ENCODE measurements around the gene TMSB15A. TPM values are rescaled to one million over a fixed set of nuclear protein-coding genes. Genes with fewer than 3 reads are reported as not detected.
A peak's percentile ranks its signal among the peaks of the same experiment; 100 is the strongest.
"Not testable (repeated sequence)": the region's sequence is repeated elsewhere in the genome, so short reads cannot be mapped to it uniquely, and the experiment has no call there.

Gene TMSB15A
- total RNA-seq: 100 to 1,000 TPM in 4 of 8 experiments, 10 to 100 TPM in 1, 1 to 10 TPM in 1, not detected in 2; 4.5 to 378 (median 186) TPM

GRCh38 chrX:102515975-102516941 lies at the start of gene TMSB15A:
Gene TMSB15A (minus strand): TSS chrX:102516739.
- peak; percentile 82 to 95 (median 92) for ATAC-seq (replicated peaks in 6 of 8)
- Histone ChIP-seq H3K4me1 (replicated peaks in 1 of 2) (peaks cover 0 to 4% of the 10 kb centered on the region in 2 donors), H3K4me3 (peak within 1 kb of the TSS; percentile 49 to 80 (median 69)), H3K27ac (peak within 1 kb of the TSS; percentile 62 to 73)
- WGBS, 10 experiments: 0 to 28% (median 4%) methylated on average over 1 to 22 of the region's 62 CpGs; no CpG with 5 or more reads in 6 of the 10 experiments
- in situ Hi-C loops (cut with MboI; ENCODE audit: low pct_unique_long_range_greater_than_20kb in 2 of 9, low sequenced_read_pairs in 9 of 9, unreplicated experiment in 9 of 9): no loop called here

- in situ Hi-C loops (cut with MboI; ENCODE audit: low pct_unique_long_range_greater_than_20kb in 2 of 9, low sequenced_read_pairs in 9 of 9, unreplicated experiment in 9 of 9): no loop called here
- WGBS, 10 experiments: 25 to 100% (median 75%) methylated on average over 1 to 2 of the region's 2 CpGs; no CpG with 5 or more reads in 6 of the 10 experiments
- no peak for ATAC-seq (replicated peaks in 6 of 8)
- Histone ChIP-seq H3K4me3 (no peak overlapping the region), H3K27ac (no peak overlapping the region), H3K4me1 (replicated peaks in 1 of 2) (no peaks in the 10 kb centered on the region)
These were observed 44.0 kb upstream of the TMSB15A start for GRCh38 chrX:102560423-102561068.

GRCh38 chrX:102558607-102559006 lies 42.1 kb upstream of the TMSB15A start:
- 40 to 100% (median 79%) methylated on average over 1 of the region's 2 CpGs; no CpG with 5 or more reads in 6 of the 10 experiments for WGBS, 10 experiments
- no peak for ATAC-seq (replicated peaks in 6 of 8)
- H3K4me3 ChIP-seq: no peak overlapping the region
- in situ Hi-C loops (cut with MboI; ENCODE audit: low pct_unique_long_range_greater_than_20kb in 2 of 9, low sequenced_read_pairs in 9 of 9, unreplicated experiment in 9 of 9): no loop called here
- no peak overlapping the region for H3K27ac ChIP-seq
- no peaks in the 10 kb centered on the region for H3K4me1 ChIP-seq (replicated peaks in 1 of 2)

- in situ Hi-C loops (cut with MboI; ENCODE audit: low pct_unique_long_range_greater_than_20kb in 2 of 9, low sequenced_read_pairs in 9 of 9, unreplicated experiment in 9 of 9): no loop called here
- Histone ChIP-seq H3K4me1 (replicated peaks in 1 of 2) (no peaks in the 10 kb centered on the region), H3K4me3 (no peak overlapping the region), H3K27ac (no peak overlapping the region)
- no peak for ATAC-seq (replicated peaks in 6 of 8)
- 79% methylated on average over 15 of the region's 23 CpGs; no CpG with 5 or more reads in 9 of the 10 experiments for WGBS, 10 experiments
These were observed 31.7 kb upstream of the TMSB15A start for GRCh38 chrX:102548231-102548630.

GRCh38 chrX:102546828-102547493 lies 30.4 kb upstream of the TMSB15A start:
- Histone ChIP-seq H3K4me1 (replicated peaks in 1 of 2) (no peaks in the 10 kb centered on the region), H3K27ac (no peak overlapping the region), H3K4me3 (no peak overlapping the region)
- WGBS, 10 experiments: 2 to 60% (median 50%) methylated on average over 1 to 11 of the region's 35 CpGs; no CpG with 5 or more reads in 7 of the 10 experiments
- in situ Hi-C loops (cut with MboI; ENCODE audit: low pct_unique_long_range_greater_than_20kb in 2 of 9, low sequenced_read_pairs in 9 of 9, unreplicated experiment in 9 of 9): no loop called here
- ATAC-seq (replicated peaks in 6 of 8): peak in 1 of 8 experiments; percentile 95

GRCh38 chrX:102546175-102546574 lies 29.6 kb upstream of the TMSB15A start:
- H3K4me3 ChIP-seq; in situ Hi-C loops (cut with MboI; ENCODE audit: low pct_unique_long_range_greater_than_20kb in 2 of 9, low sequenced_read_pairs in 9 of 9, unreplicated experiment in 9 of 9); H3K4me1 ChIP-seq (replicated peaks in 1 of 2); H3K27ac ChIP-seq; ATAC-seq (replicated peaks in 6 of 8): not testable (repeated sequence)
- 47 to 100% (median 74%) methylated on average over 1 to 5 of the region's 5 CpGs; no CpG with 5 or more reads in 3 of the 10 experiments for WGBS, 10 experiments

- in situ Hi-C loops (cut with MboI; ENCODE audit: low pct_unique_long_range_greater_than_20kb in 2 of 9, low sequenced_read_pairs in 9 of 9, unreplicated experiment in 9 of 9): no loop called here
- no peak overlapping the region for H3K4me3 ChIP-seq
- H3K4me1 ChIP-seq (replicated peaks in 1 of 2): no peaks in the 10 kb centered on the region
- 1 to 88% (median 68%) methylated on average over 2 of the region's 2 CpGs; no CpG with 5 or more reads in 4 of the 10 experiments for WGBS, 10 experiments
- no peak for ATAC-seq (replicated peaks in 6 of 8)
- no peak overlapping the region for H3K27ac ChIP-seq
These were observed 19.4 kb upstream of the TMSB15A start for GRCh38 chrX:102535958-102536357.

- Histone ChIP-seq H3K4me3 (no peak overlapping the region), H3K4me1 (replicated peaks in 1 of 2) (peaks cover 0 to 4% of the 10 kb centered on the region in 2 donors), H3K27ac (no peak overlapping the region)
- ATAC-seq (replicated peaks in 6 of 8): no peak
- in situ Hi-C loops (cut with MboI; ENCODE audit: low pct_unique_long_range_greater_than_20kb in 2 of 9, low sequenced_read_pairs in 9 of 9, unreplicated experiment in 9 of 9): no loop called here
- WGBS, 10 experiments: 0 to 100% (median 33%) methylated on average over 1 to 5 of the region's 7 CpGs; no CpG with 5 or more reads in 5 of the 10 experiments
These were observed 787 bp upstream of the TMSB15A start for GRCh38 chrX:102517326-102517725.

- H3K4me3 ChIP-seq: no peak overlapping the region
- in situ Hi-C loops (cut with MboI; ENCODE audit: low pct_unique_long_range_greater_than_20kb in 2 of 9, low sequenced_read_pairs in 9 of 9, unreplicated experiment in 9 of 9): no loop called here
- peaks cover 0 to 4% of the 10 kb centered on the region in 2 donors for H3K4me1 ChIP-seq (replicated peaks in 1 of 2)
- no peak for ATAC-seq (replicated peaks in 6 of 8)
- WGBS, 10 experiments: 83 to 100% methylated on average over 1 of the region's 1 CpG; no CpG with 5 or more reads in 8 of the 10 experiments
- no peak overlapping the region for H3K27ac ChIP-seq
These were observed 2.0 kb downstream of the TMSB15A start for GRCh38 chrX:102514536-102514935.

GRCh38 chrX:102498732-102499131 lies 17.8 kb downstream of the TMSB15A start:
- no peak overlapping the region for H3K27ac ChIP-seq
- H3K4me1 ChIP-seq (replicated peaks in 1 of 2): no peaks in the 10 kb centered on the region
- no peak overlapping the region for H3K4me3 ChIP-seq
- no peak for ATAC-seq (replicated peaks in 6 of 8)
- WGBS, 10 experiments: 0 to 100% (median 70%) methylated on average over 1 to 2 of the region's 2 CpGs; no CpG with 5 or more reads in 6 of the 10 experiments
- in situ Hi-C loops (cut with MboI; ENCODE audit: low pct_unique_long_range_greater_than_20kb in 2 of 9, low sequenced_read_pairs in 9 of 9, unreplicated experiment in 9 of 9): no loop called here

GRCh38 chrX:102491766-102492165 lies 24.8 kb downstream of the TMSB15A start:
- H3K4me1 ChIP-seq (replicated peaks in 1 of 2): no peaks in the 10 kb centered on the region
- in situ Hi-C loops (cut with MboI; ENCODE audit: low pct_unique_long_range_greater_than_20kb in 2 of 9, low sequenced_read_pairs in 9 of 9, unreplicated experiment in 9 of 9): no loop called here

GRCh38 chrX:102478765-102479164 lies 37.8 kb downstream of the TMSB15A start:
- H3K4me1 ChIP-seq (replicated peaks in 1 of 2); H3K4me3 ChIP-seq; H3K27ac ChIP-seq; in situ Hi-C loops (cut with MboI; ENCODE audit: low pct_unique_long_range_greater_than_20kb in 2 of 9, low sequenced_read_pairs in 9 of 9, unreplicated experiment in 9 of 9): not testable (repeated sequence)
- WGBS, 10 experiments: no CpG with 5 or more reads among the region's 5 CpGs
- ATAC-seq (replicated peaks in 6 of 8): peak; percentile 45 to 81 (median 67)

More at GRCh38 chrX:102491766-102492165, 24.8 kb downstream of the TMSB15A start:
- no peak for ATAC-seq (replicated peaks in 6 of 8)
- Histone ChIP-seq H3K4me3 (no peak overlapping the region), H3K27ac (no peak overlapping the region)

Data from motor neuron (in vitro differentiated cells).